GM12801 (cell line): ENCODE data around the gene GPRC5C.

Experiments used
- CTCF ChIP-seq: IDR thresholded peaks from one replicate; pipeline ENCODE4 v1.5.1; 2011; ENCODE audit warnings: control low read depth; ENCODE audit not compliant: insufficient read length; ENCODE audit errors: extremely low read depth

GPRC5C gene

GRCh38 chr17:74455821-74456220 lies 23.9 kb downstream of the GPRC5C start:
- TF ChIP-seq CTCF, result no peak

GRCh38 chr17:74457146-74457819 lies 25.4 kb downstream of the GPRC5C start:
- TF ChIP-seq CTCF, result no peak

- no peak for TF ChIP-seq CTCF
These were observed 25.9 kb downstream of the GPRC5C start for GRCh38 chr17:74457820-74458166.

- no peak for TF ChIP-seq CTCF
These were observed 26.9 kb downstream of the GPRC5C start for GRCh38 chr17:74458835-74459234.

GRCh38 chr17:74459622-74460021 lies 27.7 kb downstream of the GPRC5C start:
- TF ChIP-seq CTCF, result no peak

GRCh38 chr17:74460241-74460640 lies 28.4 kb downstream of the GPRC5C start:
- TF ChIP-seq CTCF, result no peak

GRCh38 chr17:74460996-74461395 lies 29.1 kb downstream of the GPRC5C start:
- no peak for TF ChIP-seq CTCF
